ENCODE results near the gene POC1A.
"Not testable (repeated sequence)": the region's sequence is repeated elsewhere in the genome, so short reads cannot be mapped to it uniquely, and the experiment has no call there.

POC1A gene

DNA sequence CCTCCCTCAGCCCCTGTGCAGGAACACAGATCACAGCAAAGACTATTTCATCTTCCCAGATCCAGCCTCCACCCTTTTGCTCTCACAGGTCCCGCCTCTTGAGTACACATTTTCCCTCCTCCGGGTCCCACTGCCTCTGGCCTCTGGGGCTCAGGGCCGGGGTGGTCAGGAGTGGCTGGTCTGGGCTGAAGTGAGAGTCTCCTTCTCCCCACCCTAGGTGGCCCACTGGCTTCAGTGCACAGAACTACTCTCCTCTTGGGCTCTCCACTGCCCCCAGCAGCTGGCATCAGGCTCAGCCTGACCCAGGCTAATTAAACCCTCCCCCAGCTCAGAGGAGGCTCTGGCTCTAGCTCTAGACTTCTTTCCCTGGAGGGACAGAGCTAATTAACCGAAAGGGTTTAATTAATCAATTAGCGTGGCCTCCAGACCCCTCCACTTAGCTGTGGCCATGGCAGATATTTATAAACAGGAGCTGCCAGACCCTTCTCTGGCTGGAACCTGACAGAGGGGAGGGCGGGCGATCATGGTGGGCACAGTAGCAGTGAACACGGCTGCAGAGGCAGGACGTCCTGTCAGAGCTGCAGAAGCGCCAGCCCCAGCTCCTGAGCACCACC, 113.0 kb downstream of the POC1A start:
- no peak for DNase-seq

DNA sequence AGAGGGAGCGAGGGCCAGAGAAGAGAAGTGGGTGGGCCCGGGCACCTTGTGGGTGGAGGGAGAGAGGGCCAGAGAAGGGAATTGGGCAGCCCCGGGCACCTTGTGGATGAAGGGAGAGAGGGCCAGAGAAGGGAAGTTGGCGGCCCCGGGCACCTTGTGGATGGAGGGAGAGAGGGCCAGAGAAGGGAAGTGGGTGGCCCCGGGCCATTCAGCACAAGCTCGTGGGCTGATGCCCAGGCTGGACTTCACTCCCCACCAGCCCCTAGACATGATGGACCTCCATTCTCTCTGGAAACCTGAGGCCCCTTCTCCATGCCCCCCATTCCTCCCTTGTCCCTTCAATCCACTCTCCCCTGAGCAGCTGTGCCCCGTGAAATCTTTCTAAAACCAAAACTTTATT, 113.6 kb downstream of the POC1A start:
- DNase-seq, result no peak

DNA sequence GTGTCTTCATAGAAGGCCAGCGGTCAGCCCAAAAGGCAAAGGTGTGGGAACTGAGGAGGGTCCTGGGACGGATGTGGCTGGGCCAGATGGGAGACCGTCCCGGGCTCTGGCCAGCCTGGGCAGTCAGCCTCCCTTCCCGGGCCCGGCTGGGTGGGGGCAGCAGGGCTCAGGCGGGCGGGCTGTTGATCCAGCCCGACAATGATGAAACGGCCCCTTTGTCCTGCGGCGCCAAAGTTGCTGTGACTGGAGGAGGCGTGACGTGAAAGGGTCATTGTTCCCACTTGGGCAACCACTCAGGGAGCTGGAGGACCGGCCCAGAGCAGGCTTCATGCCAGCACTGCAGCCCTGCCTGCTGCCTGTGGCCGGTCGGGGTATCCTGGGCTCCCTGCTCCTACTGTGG, 114.4 kb downstream of the POC1A start:
- peak; percentile 80 for DNase-seq

DNA sequence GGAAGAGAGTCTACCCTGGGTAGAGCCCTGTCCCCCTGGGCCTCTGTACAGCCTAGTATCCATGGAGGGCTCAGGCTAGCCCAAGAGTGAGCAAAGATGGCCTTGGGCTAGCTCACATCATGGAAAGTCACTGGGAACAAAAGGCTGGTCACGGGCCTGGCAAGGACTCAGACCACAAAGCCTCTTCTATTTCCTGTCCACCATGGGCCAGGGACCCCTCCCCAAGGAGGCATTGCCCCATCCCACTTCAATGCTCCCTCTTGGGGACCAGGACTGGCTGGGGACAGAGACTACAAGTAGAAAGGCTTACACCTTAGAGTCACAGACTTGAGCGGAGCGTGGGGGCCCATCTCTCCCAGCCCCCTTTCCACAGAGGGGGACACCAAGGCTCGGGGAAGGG, 114.8 kb downstream of the POC1A start:
- no peak for DNase-seq

DNA sequence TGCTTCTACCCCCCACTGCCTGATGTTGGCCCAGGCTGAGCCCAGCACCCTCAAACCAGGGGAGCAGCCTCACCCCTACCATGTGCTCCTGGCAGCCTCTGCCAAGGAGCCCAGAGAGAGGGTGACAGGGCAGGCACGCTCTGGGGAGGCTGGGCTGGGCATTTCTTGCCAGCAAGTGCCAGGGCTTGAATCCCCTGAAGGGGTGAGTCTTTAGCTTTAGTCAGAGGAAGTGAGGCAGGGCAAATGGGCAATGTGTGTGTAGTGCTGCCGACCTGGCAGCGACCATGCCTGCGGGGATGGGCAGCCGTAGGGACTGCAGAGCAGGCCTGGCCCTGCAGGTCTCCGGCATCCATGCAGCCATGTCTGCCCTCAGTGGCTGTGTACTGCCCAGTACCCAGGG, 116.0 kb downstream of the POC1A start:
- no peak for DNase-seq

DNA sequence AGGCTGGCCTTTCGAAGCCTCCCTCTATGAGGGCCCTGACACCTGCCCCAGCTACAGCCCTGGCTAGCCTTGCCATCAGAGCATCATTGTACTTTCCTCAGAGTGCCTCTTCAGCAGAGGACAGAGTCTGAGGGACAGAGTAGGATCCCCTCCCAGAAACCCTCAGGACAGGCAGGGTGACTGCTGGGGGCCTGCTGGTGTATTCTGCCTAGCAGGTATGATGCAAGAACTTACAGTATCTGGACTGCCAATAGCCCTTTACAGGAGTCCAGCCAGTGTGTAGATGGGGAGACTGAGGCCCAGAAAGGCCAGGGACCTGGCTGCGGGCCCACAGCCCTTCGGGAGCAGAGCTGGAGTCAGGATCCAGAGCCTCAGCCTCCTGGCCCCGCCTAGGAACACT, 116.9 kb downstream of the POC1A start:
- no peak for DNase-seq

GRCh38 chr3:52036829-52037228, 117.4 kb downstream of the POC1A start:
- DNase-seq, result no peak

- no peak for DNase-seq
These were observed 118.0 kb downstream of the POC1A start for GRCh38 chr3:52036222-52036694.

DNA sequence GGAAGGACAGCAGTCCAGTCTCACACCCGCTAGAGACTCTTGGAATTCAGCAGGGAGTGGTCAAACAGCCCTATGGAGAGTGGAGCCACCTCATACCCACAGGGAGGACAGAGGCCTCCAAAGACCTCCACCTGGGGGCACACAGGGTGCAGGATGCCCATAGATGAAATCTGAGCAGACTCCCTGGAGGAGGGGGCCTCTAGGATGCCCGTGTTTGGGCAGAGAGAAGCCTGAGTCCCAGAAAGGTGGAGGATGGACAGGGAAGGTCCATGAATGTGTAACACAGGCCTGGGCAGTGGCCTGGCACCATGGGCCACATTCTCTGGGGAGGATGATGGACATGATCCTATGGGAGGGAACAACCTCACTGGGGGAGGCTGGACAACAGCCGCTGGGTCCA, 119.6 kb downstream of the POC1A start:
- DNase-seq, result no peak

- no peak for DNase-seq
These were observed 120.0 kb downstream of the POC1A start for GRCh38 chr3:52034212-52034611.

- not testable (repeated sequence) for DNase-seq
These were observed 120.5 kb downstream of the POC1A start for GRCh38 chr3:52033748-52034147.

- DNase-seq, result no peak
These were observed 121.4 kb downstream of the POC1A start for GRCh38 chr3:52032702-52033408.

DNA sequence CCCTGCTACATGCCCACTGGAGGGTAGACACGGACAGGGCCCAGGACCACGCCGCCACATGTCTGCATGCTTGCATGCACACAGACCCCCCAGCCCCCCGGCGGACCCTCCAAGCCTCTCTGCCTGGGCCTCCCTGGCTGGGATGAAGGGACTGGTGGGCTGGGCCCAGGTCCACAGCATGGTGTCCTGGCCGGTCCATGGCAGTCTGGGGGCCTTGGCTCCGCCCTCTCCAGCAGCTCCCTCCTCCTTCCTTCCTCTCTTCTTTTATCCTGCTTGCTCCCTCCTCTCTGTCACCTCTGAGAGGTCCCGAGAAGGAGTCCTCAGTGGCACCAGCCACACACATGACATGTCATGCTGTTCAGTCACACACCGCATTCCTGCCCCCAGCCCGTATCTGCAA, 122.3 kb downstream of the POC1A start:
- DNase-seq, result no peak

GRCh38 chr3:52030714-52031310, 123.4 kb downstream of the POC1A start:
- no peak for DNase-seq

- no peak for DNase-seq
These were observed 124.7 kb downstream of the POC1A start for GRCh38 chr3:52029535-52029934.

DNA sequence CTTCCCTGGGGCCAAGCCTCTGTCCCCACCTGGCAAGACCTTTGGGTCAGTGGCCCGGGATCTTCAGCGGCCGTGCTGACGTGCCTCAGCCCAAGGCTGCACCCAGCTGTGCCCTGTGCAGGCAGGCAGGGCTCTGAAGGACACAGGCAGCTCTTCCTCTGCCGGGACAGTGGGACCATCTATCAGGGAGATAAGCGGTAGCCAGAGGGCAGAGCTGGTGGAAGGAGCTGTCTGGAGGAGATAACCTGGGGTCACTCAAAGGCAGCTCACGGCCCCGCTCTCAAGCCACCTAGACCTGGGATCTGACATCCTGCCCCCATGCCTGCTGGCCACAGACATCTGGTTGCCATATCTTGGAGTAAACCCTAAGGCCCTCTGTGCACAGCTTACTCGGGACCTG, 125.2 kb downstream of the POC1A start:
- DNase-seq, result no peak

DNA sequence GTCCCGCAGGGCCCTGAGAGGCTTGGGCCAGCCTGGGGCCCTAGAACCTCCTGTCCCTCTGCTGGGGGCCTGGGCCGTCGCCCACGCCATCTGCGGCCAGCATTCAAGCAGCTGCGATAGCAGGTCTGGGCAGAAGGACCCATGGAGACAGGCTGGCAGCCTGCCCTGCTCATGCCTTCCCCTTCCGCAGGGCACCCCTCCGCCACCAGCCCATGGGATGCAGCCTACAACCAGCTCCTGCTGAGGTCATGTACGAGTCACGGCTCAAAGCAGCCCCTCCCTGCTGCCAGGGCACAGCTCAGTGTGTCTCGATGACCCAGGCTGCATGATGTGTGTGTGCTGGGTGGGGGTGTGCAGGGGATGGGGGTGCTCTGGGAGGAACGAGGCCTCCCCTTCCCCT, 125.7 kb downstream of the POC1A start:
- DNase-seq, result no peak

DNA sequence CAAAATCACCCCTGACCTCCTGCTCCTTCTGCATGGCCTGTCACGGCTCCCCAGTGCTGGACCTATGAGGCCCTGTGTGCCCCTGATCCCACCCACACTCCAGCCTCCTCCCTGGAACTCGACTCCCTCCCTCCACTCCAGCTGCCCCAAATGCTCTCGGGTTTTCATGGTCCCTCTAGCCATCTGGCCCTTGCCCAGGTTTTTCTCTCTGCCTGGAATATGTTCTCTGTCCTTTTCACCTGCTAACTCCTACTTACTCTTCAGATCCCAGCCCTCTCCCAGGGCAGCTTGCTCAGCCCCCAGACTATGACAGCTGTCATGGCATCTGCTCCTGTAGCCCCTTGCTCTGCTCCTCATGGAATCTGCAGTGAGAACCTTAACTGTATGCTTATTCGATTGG, 128.2 kb downstream of the POC1A start:
- peak; percentile 71 for DNase-seq

GRCh38 chr3:52025453-52025852, 128.8 kb downstream of the POC1A start:
- no peak for DNase-seq

All from femur (tissue), 1 donor.